ENCODE measurements around the gene BSPH1.
"Not testable (repeated sequence)": the region's sequence is repeated elsewhere in the genome, so short reads cannot be mapped to it uniquely, and the experiment has no call there.

BSPH1 gene

DNA sequence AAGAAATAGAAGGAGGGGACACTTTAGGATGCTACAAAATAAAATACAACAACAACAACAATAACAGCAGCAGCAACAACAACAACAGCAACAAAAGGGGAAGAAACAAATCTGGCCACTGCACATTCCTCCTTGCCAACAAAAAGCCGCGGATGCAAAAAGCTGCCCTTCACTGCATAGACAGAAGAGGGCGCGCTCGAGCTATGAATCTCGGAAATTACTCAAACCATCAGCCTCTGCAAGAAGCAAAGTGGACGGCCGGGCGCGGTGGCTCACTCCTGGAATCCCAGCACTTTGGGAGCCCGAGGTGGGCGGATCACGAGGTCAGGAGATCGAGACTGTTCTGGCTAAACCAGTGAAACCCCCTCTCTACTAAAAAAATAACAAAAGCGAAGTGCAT lies 71.9 kb downstream of the BSPH1 start:
- not testable (repeated sequence) for DNase-seq (ENCODE audit: low spot score)

All from RKO (cell line).